HL-60 (cell line): ENCODE data around the gene PKN3.

Experiments used
- CTCF ChIP-seq: IDR thresholded peaks from one replicate; pipeline ENCODE4 v1.5.1; 2011; ENCODE audit warnings: low read length, control low read depth, inconsistent platforms; ENCODE audit not compliant: insufficient read depth
- POLR2AphosphoS5 ChIP-seq: IDR thresholded peaks from 2 replicates; pipeline ENCODE4 v1.6.1; 2012; ENCODE audit warnings: low read depth

GRCh38 chr9:128688501-128689292 is 13.6 kb upstream of the PKN3 start, which contains the start of gene SET:
- TF ChIP-seq POLR2AphosphoS5 (peak; percentile 59; the same call in 1 of the 2 replicates), CTCF (no peak)
